KG1 (cell line): ENCODE data around the gene CNOT6L.

Experiments
- DNase-seq: peaks from one replicate; lab custom pipeline; 2025; lab: John Stamatoyannopoulos, UW

CNOT6L gene

GRCh38 chr4:77820649-77821561, 1.7 kb upstream of the CNOT6L start:
- DNase-seq = no peak

GRCh38 chr4:77819843-77820648, 878 bp upstream of the CNOT6L start:
- DNase-seq = peak; percentile 85

- no peak for DNase-seq
These were observed 255 bp upstream of the CNOT6L start for GRCh38 chr4:77819404-77819842.

GRCh38 chr4:77818073-77818601, 1.0 kb downstream of the CNOT6L start:
- DNase-seq = peak; percentile 43

- no peak for DNase-seq
These were observed 1.7 kb downstream of the CNOT6L start for GRCh38 chr4:77817304-77818072.

- DNase-seq = no peak
These were observed 2.6 kb downstream of the CNOT6L start for GRCh38 chr4:77816546-77816945.

- DNase-seq = no peak
These were observed 3.5 kb downstream of the CNOT6L start for GRCh38 chr4:77815636-77816035.

GRCh38 chr4:77805840-77806239, 13.3 kb downstream of the CNOT6L start:
- DNase-seq = no peak

GRCh38 chr4:77804471-77804870, 14.7 kb downstream of the CNOT6L start:
- no peak for DNase-seq

- DNase-seq = no peak
These were observed 16.8 kb downstream of the CNOT6L start for GRCh38 chr4:77802402-77802801.

- DNase-seq = no peak
These were observed 17.9 kb downstream of the CNOT6L start for GRCh38 chr4:77801260-77801608.

- no peak for DNase-seq
These were observed 18.5 kb downstream of the CNOT6L start for GRCh38 chr4:77800483-77801259.

GRCh38 chr4:77800077-77800476, 19.1 kb downstream of the CNOT6L start:
- no peak for DNase-seq

GRCh38 chr4:77798385-77798784, 20.8 kb downstream of the CNOT6L start:
- DNase-seq = no peak

GRCh38 chr4:77797239-77797638, 21.9 kb downstream of the CNOT6L start:
- DNase-seq = no peak

GRCh38 chr4:77795326-77795725, 23.8 kb downstream of the CNOT6L start:
- DNase-seq = no peak

- DNase-seq = no peak
These were observed 29.0 kb downstream of the CNOT6L start for GRCh38 chr4:77790146-77790545.

GRCh38 chr4:77788990-77789389, 30.2 kb downstream of the CNOT6L start:
- DNase-seq = no peak

- DNase-seq = no peak
These were observed 31.2 kb downstream of the CNOT6L start for GRCh38 chr4:77787969-77788368.

GRCh38 chr4:77785669-77786068, 33.5 kb downstream of the CNOT6L start:
- no peak for DNase-seq

GRCh38 chr4:77783895-77784294, 35.3 kb downstream of the CNOT6L start:
- no peak for DNase-seq
